IMR-90 (cell line): ENCODE data around the gene CNPY1.

Experiments used
- BHLHE40 ChIP-seq: fragments of 150-350 bp; IDR thresholded peaks from 2 replicates; pipeline ENCODE4 v1.6.1; 2016; ENCODE audit warnings: mild to moderate bottlenecking, low read depth, low read length
- POLR2A ChIP-seq: IDR thresholded peaks from 2 replicates; pipeline ENCODE4 v1.6.1; 2012; ENCODE audit warnings: mild to moderate bottlenecking, low read depth, low read length
- SMC3 ChIP-seq: fragments of 150-350 bp; IDR thresholded peaks from 2 replicates; pipeline ENCODE4 v1.6.1; 2016; ENCODE audit warnings: low read depth, mild to moderate bottlenecking, antibody characterized with exemption, low read length, moderate library complexity
- TF ChIP-seq, protein P1 (sequence below): conservative IDR thresholded peaks from 2 replicates; pipeline ENCODE4 v1.5.1; 2012; ENCODE audit warnings: mild to moderate bottlenecking, low read depth, low read length, improper control_type of control experiment

DNA sequence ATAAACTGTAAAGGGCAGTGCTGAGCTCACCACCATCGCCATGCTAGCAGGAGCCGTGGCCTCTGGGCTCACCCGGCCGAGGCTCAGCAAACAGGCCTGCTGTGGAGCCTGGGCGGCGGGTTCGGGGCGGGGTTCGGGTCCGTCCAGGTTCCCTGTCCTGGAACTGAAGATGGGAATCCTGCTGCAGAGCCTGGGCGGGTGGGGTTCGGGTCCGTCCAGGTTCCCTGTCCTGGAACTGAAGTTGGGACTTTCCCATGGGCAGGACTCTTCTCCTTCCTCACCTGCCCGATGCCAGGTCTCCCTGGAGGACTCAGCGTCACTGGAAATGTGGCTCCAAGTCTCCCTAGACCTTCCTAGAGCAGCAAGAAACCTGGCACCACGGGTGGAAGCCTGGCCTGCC is 51.8 kb downstream of the CNPY1 start:
- TF ChIP-seq, protein P1, sequence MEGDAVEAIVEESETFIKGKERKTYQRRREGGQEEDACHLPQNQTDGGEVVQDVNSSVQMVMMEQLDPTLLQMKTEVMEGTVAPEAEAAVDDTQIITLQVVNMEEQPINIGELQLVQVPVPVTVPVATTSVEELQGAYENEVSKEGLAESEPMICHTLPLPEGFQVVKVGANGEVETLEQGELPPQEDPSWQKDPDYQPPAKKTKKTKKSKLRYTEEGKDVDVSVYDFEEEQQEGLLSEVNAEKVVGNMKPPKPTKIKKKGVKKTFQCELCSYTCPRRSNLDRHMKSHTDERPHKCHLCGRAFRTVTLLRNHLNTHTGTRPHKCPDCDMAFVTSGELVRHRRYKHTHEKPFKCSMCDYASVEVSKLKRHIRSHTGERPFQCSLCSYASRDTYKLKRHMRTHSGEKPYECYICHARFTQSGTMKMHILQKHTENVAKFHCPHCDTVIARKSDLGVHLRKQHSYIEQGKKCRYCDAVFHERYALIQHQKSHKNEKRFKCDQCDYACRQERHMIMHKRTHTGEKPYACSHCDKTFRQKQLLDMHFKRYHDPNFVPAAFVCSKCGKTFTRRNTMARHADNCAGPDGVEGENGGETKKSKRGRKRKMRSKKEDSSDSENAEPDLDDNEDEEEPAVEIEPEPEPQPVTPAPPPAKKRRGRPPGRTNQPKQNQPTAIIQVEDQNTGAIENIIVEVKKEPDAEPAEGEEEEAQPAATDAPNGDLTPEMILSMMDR, result no peak
- TF ChIP-seq SMC3 (no peak), POLR2A (no peak), BHLHE40 (no peak)
